Mucosa of descending colon (tissue), 3 donors: ENCODE results near the gene DIRAS1. TPM values are rescaled to one million over a fixed set of nuclear protein-coding genes. Genes with fewer than 3 reads are reported as not detected.
A peak's percentile ranks its signal among the peaks of the same experiment; 100 is the strongest.

ENCODE experiments used
- ATAC-seq: fragments of 200-7000 bp; cut with Tn5 transposase; one replicate; pipeline ENCODE4 v1.9.1; 2020; ENCODE audit warnings: mild to moderate bottlenecking, moderate library complexity
- DNase-seq, 3 donors: peaks; one replicate each; pipeline ENCODE4 v3.0.0-alpha.2; 2020
- H3K36me3 ChIP-seq: fragments of 200-600 bp; one replicate; pipeline ENCODE4 v1.8.0; 2021; ENCODE audit warnings: low read depth, mild to moderate bottlenecking
- H3K4me1 ChIP-seq: fragments of 200-600 bp; one replicate; pipeline ENCODE4 v1.8.0; 2021; ENCODE audit warnings: low read depth, mild to moderate bottlenecking
- H3K4me3 ChIP-seq: fragments of 200-600 bp; one replicate; pipeline ENCODE4 v1.8.0; 2021; ENCODE audit warnings: mild to moderate bottlenecking
- H3K9me3 ChIP-seq: fragments of 200-600 bp; one replicate; pipeline ENCODE4 v1.8.0; 2021; ENCODE audit warnings: mild to moderate bottlenecking
- intact Hi-C, 2 donors: fragments of 100-400 bp; cut with DNase I in 1 of 2; cut with micrococcal nuclease in 1 of 2; formaldehyde crosslinking; loops; one replicate each; pipeline versions ENCODE4 v1.11.0 to v1.11.1; 2022; cut with DNase I, micrococcal nuclease
- total RNA-seq, 3 donors: library from RNA; stranded (reverse); fragmentation: NEBNext Ultra II Directional in 2 of 3; extraction: Animal tissue kit (Norgen Biotek cat#: 25700) in 2 of 3; gene quantifications; one replicate each; pipeline versions ENCODE4 v1.2.1 to v1.2.4, GENCODE V29; 2021 to 2023
- TF ChIP-seq, protein P1 (sequence below): fragments of 200-600 bp; IDR thresholded peaks from one replicate; pipeline ENCODE4 v1.8.0; 2022; ENCODE audit warnings: antibody characterized with exemption, mild to moderate bottlenecking
- donor health status: DM: no; HTN: no; CAD: no; lungs with moderate emphysema.
- donor health status: DM: no; HTN: no; CAD: no.
- donor health status: DM: no; HTN: yes; CAD: no.

The DIRAS1 gene
- total RNA-seq, 3 donors from 2014 or later, result 0.20 to 1.7 (median 0.80) TPM

DNA sequence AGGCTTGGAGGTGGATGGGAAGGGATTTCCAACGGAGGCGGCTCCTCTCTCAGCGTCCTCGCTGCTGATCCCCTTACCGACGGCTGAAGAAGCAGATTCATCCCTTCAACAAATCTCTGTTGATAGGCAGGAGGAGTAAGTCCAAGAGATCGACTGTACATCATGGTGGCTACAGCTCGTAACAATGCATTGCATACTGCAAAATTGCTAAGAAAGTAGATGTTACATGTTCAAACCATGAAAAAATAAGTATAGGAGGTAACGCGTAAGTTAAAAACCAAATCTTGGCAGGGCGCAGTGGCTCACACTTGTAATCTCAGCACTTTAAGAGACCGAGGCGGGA lies 19.1 kb upstream of the DIRAS1 start:
- H3K4me3 ChIP-seq, result peak overlapping the region; percentile 72
- H3K4me1 ChIP-seq, result peaks cover 13% of the 10 kb centered on the region
- ATAC-seq (no peak), DNase-seq (no peak)
- intact Hi-C loops, result no loop called here
- TF ChIP-seq, protein P1, sequence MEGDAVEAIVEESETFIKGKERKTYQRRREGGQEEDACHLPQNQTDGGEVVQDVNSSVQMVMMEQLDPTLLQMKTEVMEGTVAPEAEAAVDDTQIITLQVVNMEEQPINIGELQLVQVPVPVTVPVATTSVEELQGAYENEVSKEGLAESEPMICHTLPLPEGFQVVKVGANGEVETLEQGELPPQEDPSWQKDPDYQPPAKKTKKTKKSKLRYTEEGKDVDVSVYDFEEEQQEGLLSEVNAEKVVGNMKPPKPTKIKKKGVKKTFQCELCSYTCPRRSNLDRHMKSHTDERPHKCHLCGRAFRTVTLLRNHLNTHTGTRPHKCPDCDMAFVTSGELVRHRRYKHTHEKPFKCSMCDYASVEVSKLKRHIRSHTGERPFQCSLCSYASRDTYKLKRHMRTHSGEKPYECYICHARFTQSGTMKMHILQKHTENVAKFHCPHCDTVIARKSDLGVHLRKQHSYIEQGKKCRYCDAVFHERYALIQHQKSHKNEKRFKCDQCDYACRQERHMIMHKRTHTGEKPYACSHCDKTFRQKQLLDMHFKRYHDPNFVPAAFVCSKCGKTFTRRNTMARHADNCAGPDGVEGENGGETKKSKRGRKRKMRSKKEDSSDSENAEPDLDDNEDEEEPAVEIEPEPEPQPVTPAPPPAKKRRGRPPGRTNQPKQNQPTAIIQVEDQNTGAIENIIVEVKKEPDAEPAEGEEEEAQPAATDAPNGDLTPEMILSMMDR, result no peak
- H3K36me3 ChIP-seq, result no peaks in the 10 kb centered on the region
- H3K9me3 ChIP-seq, result no peaks in the 10 kb centered on the region

DNA sequence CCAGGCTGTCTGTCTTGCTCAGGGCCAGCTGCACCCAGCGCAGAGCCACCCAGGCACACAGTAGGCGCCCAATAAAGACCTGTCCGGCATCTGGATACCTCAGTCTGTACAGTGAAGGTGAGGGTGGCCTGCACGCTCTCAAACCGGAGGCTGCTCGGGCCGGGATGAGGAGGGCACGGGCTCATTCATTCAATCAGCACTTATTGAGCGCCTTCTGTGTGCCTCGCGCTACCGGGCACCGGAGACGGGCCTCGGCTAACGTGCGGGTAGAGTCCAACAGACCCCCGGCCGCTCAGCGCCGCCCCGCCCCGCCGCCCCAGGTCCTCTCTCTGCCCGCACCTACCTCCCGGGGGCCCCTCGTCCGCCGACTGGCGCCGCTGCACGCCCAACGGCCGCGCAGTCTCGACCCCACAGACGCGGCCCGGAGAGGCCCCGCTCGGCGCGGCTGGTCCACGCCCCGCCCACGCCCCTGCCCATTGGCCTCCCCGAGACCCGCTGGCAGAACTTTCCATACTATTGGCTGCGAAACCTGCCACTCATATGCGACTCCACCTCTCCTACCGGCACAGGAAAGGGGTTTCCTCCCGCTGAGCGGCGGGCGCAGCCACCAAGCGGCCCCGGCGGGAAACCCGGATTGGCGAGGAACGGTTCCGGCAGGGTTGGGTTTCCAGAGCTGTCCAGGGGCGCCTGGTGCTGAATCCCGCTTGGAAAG lies 18.6 kb upstream of the DIRAS1 start, which contains the start of gene SLC39A3:
Gene SLC39A3, minus strand, starts transcription at position 416 of the 712 bp plus-strand sequence. CDS start 2,760 bp downstream, outside the sequence.
- Histone ChIP-seq H3K9me3 (no peaks in the 10 kb centered on the region), H3K4me1 (peaks cover 13% of the 10 kb centered on the region), H3K36me3 (no peaks in the 10 kb centered on the region), H3K4me3 (peak within 1 kb of the TSS; percentile 72)
- DNase-seq (peak; percentile 96 to 99 (median 98)), ATAC-seq (peak; percentile 100)
- intact Hi-C loops, result no loop called here
- TF ChIP-seq, protein P1, result no peak

DNA sequence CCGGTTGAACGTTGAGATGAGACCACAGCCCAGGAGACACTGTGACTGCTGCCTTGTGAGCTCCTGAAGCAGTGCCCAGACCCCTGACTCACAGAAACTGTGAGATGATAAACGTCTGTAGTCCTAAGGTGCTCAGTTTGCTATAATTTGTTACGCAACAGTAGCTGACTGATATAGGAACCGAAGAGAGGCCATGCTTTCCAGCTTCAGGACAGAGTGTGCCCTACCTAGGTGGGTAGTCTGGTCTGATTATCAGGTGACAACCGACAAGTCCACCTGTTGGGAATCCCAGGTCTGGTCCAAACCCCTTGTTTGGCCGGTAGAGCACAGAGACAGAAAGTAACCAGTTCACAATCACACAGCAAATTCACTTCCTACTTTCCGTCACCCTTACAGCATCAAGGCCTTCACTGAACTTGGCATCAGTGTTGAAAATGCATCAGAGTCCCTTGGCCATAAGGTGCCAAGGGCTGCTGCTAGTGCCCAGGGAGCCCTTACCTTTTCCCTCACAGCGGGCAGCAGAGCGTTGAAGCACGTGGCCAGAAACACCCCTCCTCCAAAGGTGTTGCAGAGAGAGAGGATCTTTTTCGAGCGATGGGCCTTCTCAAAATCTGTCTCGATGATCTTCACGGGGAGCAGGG lies 15.5 kb upstream of the DIRAS1 start:
- ATAC-seq, result no peak
- H3K4me1 ChIP-seq, result peaks cover 13% of the 10 kb centered on the region
- no peak for DNase-seq
- TF ChIP-seq, protein P1, result no peak
- no peak overlapping the region for H3K4me3 ChIP-seq
- no peaks in the 10 kb centered on the region for H3K9me3 ChIP-seq
- no peaks in the 10 kb centered on the region for H3K36me3 ChIP-seq
- intact Hi-C loops, result no loop called here

DNA sequence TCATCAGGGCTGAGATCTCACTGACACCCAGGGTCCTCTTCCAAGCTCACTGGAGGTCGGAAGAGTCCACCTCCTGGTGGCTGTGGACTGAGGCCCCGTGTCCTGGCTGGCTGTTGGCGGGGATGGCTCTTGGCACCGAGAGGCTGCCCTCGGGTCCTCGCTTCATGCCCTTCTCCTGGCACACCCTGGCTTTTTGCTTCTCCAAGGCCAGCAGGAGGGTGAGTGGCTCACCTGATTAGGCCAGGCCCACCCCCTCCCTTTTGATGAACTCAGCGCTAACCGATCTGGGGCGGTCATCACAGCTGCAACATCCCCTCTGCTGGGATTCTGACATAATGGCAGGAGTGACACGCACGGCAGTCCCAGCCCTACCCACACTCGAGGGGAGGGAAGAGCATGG lies 14.2 kb upstream of the DIRAS1 start:
- DNase-seq (no peak), ATAC-seq (no peak)
- intact Hi-C loops, result no loop called here
- Histone ChIP-seq H3K4me1 (peaks cover 13% of the 10 kb centered on the region), H3K9me3 (no peaks in the 10 kb centered on the region), H3K4me3 (no peak overlapping the region), H3K36me3 (no peaks in the 10 kb centered on the region)
- TF ChIP-seq, protein P1, result no peak

DNA sequence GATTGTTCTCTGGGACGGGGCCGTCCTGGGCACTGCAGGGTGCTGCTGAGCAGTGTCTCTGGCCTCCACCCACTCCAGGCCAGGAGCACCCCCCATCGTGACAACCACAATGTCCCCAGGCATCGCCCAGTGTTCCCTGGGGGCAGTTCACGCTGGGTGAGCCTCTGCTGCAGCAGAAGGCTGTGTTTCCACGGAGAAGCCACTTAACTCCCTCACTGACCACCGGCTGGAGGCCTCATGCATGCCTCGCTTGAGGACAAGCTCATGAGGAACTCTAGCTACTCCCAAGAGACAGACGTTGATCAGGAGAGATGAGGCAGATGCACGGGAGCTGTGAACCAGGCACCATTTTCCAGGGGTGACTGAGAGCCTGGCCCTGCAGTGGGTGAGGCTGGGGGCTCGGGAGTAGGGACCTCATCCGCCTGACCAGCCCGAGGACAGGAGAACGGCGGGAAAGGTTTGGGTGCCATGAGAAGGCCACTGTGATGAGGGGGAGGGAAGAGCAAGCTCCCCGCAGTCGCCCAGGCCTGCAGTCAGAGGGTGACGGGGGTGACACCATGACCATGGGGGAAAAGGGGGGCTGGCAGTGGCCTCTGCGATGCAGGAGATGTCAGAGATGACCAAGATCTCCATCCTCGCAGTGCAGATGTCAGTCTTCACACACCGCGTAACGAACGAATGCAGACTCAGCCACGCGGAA lies 13.6 kb upstream of the DIRAS1 start:
- intact Hi-C loops, result no loop called here

More for the DNA sequence above, 13.6 kb upstream of the DIRAS1 start:
- Histone ChIP-seq H3K36me3 (no peaks in the 10 kb centered on the region), H3K4me1 (peaks cover 13% of the 10 kb centered on the region), H3K4me3 (no peak overlapping the region), H3K9me3 (no peaks in the 10 kb centered on the region)
- TF ChIP-seq, protein P1, result no peak
- DNase-seq, result no peak
- ATAC-seq, result no peak
